Pancreas (tissue), 10 donors: ENCODE data around the gene ATP2A2. TPM values are rescaled to one million over a fixed set of nuclear protein-coding genes. Genes with fewer than 3 reads are reported as not detected.

Experiments
- ATAC-seq, 4 donors: fragments of 200-7000 bp; cut with Tn5 transposase; one replicate each; pipeline versions ENCODE4 v1.8.0 to v1.9.1; 2020; ENCODE audit warnings: mild to moderate bottlenecking in 4 of 4, moderate library complexity in 4 of 4
- DNase-seq, 6 donors: peaks; one replicate each; pipeline ENCODE4 v3.0.0-alpha.2; 2020
- FAIRE-seq: peaks from 2 replicates; lab custom pipeline; 2012; peaks lifted over from hg19 to GRCh38; lab: Jason Lieb, UNC
- H3K27ac ChIP-seq, 4 donors: fragments of 200-600 bp; sonication (generic); 1 replicate in 3 of 4; 2 replicates in 1 of 4; pipeline versions ENCODE4 v1.5.0 to v1.8.0; 2020
- H3K27me3 ChIP-seq, 4 donors: fragments of 200-600 bp; one replicate each; pipeline ENCODE4 v1.8.0; 2021
- H3K36me3 ChIP-seq, 3 donors: fragments of 200-600 bp; sonication (generic) in 1 of 3; one replicate each; pipeline versions ENCODE4 v1.5.0 to v1.8.0; 2020 to 2021
- H3K4me1 ChIP-seq, 3 donors: fragments of 200-600 bp; one replicate each; pipeline ENCODE4 v1.8.0; 2021
- H3K4me3 ChIP-seq, 4 donors: fragments of 200-600 bp; sonication (generic) in 2 of 4; one replicate each; pipeline versions ENCODE4 v1.5.0 to v1.8.0; 2020 to 2021
- H3K9me3 ChIP-seq, 4 donors: fragments of 200-600 bp; one replicate each; pipeline ENCODE4 v1.8.0; 2021
- WGBS, 2 donors: extraction: QIAGEN DNeasy Blood & Tissue Kit; methylation state at CpG; one replicate each; pipeline ENCODE4 v1.1.7; 2013; 5-methylcytosine and 5-hydroxymethylcytosine counted together
- intact Hi-C, 3 donors: fragments of 100-400 bp; cut with DNase I; formaldehyde crosslinking; loops; one replicate each; pipeline versions ENCODE4 v1.11.1 to v1.14.2; 2022
- polyA plus RNA-seq, 2 donors: library from polyadenylated mRNA; stranded (reverse); fragments of 200-250 nt; gene quantifications; one replicate each; pipeline ENCODE4 v1.2.3, GENCODE V29; 2013
- total RNA-seq, 6 donors: library from RNA; stranded (reverse); fragmentation: NEBNext Ultra II Directional in 4 of 6; extraction: Animal tissue kit (Norgen Biotek cat#: 25700) in 4 of 6; gene quantifications; one replicate each; pipeline versions ENCODE4 v1.2.1 to v1.2.4, GENCODE V29; 2021 to 2023
- TF ChIP-seq, protein P1 (sequence below), 4 donors: fragments of 200-600 bp; sonication (generic) in 3 of 4; IDR thresholded peaks; one replicate each; pipeline versions ENCODE4 v1.5.0 to v1.8.0; 2021; ENCODE audit warnings: antibody characterized with exemption in 4 of 4
- donor health status: healthy with polysubstance abuse.
- donor health status: DM: no; HTN: no; CAD: no; lungs with moderate emphysema.
- donor health status: DM: no; HTN: no; CAD: no.
- donor health status: control.
- donor health status: control.
- donor health status: Bipolar disorder and iron deficiency.
- donor health status: DM: yes; HTN: yes; CAD: no.
- donor health status: DM: no; HTN: no; CAD: no.
- donor health status: DM: no; HTN: no; CAD: no.
- donor health status: DM: yes; HTN: yes; CAD: no.

Gene ATP2A2
- total and polyA plus RNA-seq, 8 donors: 16.3 to 79.7 (median 45.7) TPM

GRCh38 chr12:110281549-110282299 lies 677 bp downstream of the ATP2A2 start:
- Histone ChIP-seq H3K27me3 (no peaks in the 10 kb centered on the region), H3K9me3 (no peaks in the 10 kb centered on the region), H3K36me3 (no peaks in the 10 kb centered on the region), H3K4me1 (peaks cover 21 to 39% (median 23%) of the 10 kb centered on the region in 3 donors), H3K4me3 (peak overlapping the region; percentile 66 to 88 (median 82)), H3K27ac (peak overlapping the region; percentile 92 to 94 (median 94))
- ATAC-seq (peak; percentile 57 to 72 (median 68)), FAIRE-seq (no peak), DNase-seq (peak in 5 of 6 donors; percentile 47 to 83 (median 62))
- TF ChIP-seq, protein P1, sequence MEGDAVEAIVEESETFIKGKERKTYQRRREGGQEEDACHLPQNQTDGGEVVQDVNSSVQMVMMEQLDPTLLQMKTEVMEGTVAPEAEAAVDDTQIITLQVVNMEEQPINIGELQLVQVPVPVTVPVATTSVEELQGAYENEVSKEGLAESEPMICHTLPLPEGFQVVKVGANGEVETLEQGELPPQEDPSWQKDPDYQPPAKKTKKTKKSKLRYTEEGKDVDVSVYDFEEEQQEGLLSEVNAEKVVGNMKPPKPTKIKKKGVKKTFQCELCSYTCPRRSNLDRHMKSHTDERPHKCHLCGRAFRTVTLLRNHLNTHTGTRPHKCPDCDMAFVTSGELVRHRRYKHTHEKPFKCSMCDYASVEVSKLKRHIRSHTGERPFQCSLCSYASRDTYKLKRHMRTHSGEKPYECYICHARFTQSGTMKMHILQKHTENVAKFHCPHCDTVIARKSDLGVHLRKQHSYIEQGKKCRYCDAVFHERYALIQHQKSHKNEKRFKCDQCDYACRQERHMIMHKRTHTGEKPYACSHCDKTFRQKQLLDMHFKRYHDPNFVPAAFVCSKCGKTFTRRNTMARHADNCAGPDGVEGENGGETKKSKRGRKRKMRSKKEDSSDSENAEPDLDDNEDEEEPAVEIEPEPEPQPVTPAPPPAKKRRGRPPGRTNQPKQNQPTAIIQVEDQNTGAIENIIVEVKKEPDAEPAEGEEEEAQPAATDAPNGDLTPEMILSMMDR (IDR thresholded peaks at IDR 0.05): no peak
- intact Hi-C loops: no loop called here
- WGBS, 2 donors: 0% methylated on average over 75 to 82 of the region's 82 CpGs

GRCh38 chr12:110282300-110282860 lies 1.3 kb downstream of the ATP2A2 start:
- H3K4me3 ChIP-seq: peak overlapping the region; percentile 66 to 88 (median 82)
- TF ChIP-seq, protein P1 (IDR thresholded peaks at IDR 0.05): no peak
- FAIRE-seq (no peak), DNase-seq (no peak), ATAC-seq (peak; percentile 4 to 39 (median 12))
- WGBS, 2 donors: 0 to 1% methylated on average over 8 of the region's 8 CpGs
- no peaks in the 10 kb centered on the region for H3K36me3 ChIP-seq
- H3K4me1 ChIP-seq: peaks cover 21 to 40% (median 27%) of the 10 kb centered on the region in 3 donors
- H3K9me3 ChIP-seq: no peaks in the 10 kb centered on the region
- intact Hi-C loops: no loop called here
- H3K27me3 ChIP-seq: no peaks in the 10 kb centered on the region
- peak overlapping the region; percentile 92 to 94 (median 94) for H3K27ac ChIP-seq

DNA sequence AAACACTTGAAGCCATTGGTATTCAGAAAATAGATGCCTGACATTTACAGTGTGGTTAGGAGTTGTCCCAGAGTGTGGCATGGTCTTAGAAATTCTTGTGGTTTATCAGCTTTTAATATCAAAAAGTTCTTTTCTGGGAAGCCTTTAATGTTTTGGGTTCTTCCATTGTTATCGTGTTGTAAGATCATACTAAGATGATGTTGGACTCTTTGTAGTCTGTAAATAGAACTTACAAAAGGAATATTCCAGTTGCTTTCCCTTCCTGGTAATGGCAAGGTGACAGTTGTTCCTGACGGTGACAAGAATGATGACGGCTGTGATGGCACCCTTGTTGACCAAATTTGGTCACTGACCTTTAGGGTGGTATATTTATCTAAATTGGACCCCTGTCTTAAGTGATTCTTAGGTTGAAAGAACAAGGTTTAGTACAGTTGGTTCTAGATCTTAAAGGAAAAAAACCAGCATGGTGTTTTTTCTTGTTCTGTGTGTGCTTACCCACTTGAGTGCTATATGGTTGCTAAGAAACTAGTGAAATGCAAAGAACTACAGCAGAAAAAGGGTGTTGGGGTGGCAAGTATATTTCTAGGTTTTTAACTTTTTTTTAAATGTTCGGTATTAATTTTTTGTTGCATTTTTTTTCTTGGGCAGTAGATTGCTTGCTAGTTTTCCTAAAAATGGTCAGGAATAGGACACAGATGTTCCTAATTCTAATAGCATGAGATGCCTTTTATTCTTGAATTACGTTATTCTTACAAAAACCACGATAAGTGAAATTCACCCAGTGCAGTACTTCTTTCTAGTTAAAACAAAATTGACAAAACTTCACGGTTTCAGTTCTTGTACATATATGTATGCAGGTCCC lies 2.1 kb downstream of the ATP2A2 start:
- WGBS, 2 donors: 20 to 25% methylated on average over 7 of the region's 7 CpGs
- TF ChIP-seq, protein P1 (IDR thresholded peaks at IDR 0.05): no peak
- FAIRE-seq (no peak), ATAC-seq (no peak), DNase-seq (no peak)
- Histone ChIP-seq H3K27ac (peak overlapping the region in 2 of 4 donors; percentile 92 to 94), H3K4me3 (peak overlapping the region; percentile 66 to 88 (median 82)), H3K36me3 (peaks cover 0 to 4% (median 0%) of the 10 kb centered on the region in 3 donors), H3K9me3 (no peaks in the 10 kb centered on the region), H3K4me1 (peaks cover 21 to 40% (median 27%) of the 10 kb centered on the region in 3 donors), H3K27me3 (no peaks in the 10 kb centered on the region)
- intact Hi-C loops: no loop called here

DNA sequence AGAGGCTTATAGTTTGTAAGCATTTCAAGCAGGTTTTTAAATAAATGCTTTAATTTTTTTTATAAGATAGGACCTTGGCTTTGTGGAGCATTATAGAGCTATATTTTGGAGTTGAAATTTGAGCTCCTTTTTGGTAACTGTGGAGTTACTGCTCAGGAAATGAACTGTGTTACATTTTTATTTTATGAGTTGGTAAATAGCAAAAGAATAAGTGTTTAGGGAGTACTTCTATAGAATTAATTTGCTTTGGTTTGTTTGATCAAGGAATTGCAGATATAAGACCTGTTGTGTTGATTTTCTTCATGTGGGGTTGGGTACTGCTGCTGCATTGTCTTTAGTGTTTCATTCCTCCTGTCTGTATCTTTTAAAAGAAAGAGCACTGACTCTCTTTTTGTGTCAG lies 3.5 kb downstream of the ATP2A2 start:
- H3K27ac ChIP-seq: no peak overlapping the region
- no peak for FAIRE-seq
- peak overlapping the region in 2 of 4 donors; percentile 79 to 88 for H3K4me3 ChIP-seq
- intact Hi-C loops: no loop called here
- no peaks in the 10 kb centered on the region for H3K9me3 ChIP-seq
- no peak for DNase-seq
- H3K4me1 ChIP-seq: peaks cover 21 to 50% (median 35%) of the 10 kb centered on the region in 3 donors
- H3K36me3 ChIP-seq: peaks cover 0 to 4% (median 0%) of the 10 kb centered on the region in 3 donors
- H3K27me3 ChIP-seq: no peaks in the 10 kb centered on the region
- ATAC-seq: no peak
- TF ChIP-seq, protein P1 (IDR thresholded peaks at IDR 0.05): no peak
